KMS-11 (cell line): ENCODE results near the gene EFCAB10.
A peak's percentile ranks its signal among the peaks of the same experiment; 100 is the strongest.

Experiments
- H2AFZ ChIP-seq: fragments of 200-600 bp; sonication (generic); 2 replicates; pipeline ENCODE4 v1.6.1; 2016; ENCODE audit warnings: antibody characterized with exemption, mixed run types, low read depth
- H3K27ac ChIP-seq: fragments of 200-600 bp; sonication (generic); 2 replicates; pipeline ENCODE4 v1.6.1; 2016; ENCODE audit warnings: mild to moderate bottlenecking, mixed run types
- H3K27me3 ChIP-seq: fragments of 200-600 bp; sonication (generic); 2 replicates; pipeline ENCODE4 v1.6.1; 2017; ENCODE audit warnings: mild to moderate bottlenecking, low read depth, mixed run types, moderate library complexity; ENCODE audit not compliant: insufficient read depth
- H3K36me3 ChIP-seq: fragments of 200-600 bp; sonication (generic); 2 replicates; pipeline ENCODE4 v1.6.1; 2017; ENCODE audit warnings: mild to moderate bottlenecking, mixed run types; ENCODE audit not compliant: insufficient read depth
- H3K4me1 ChIP-seq: fragments of 200-600 bp; sonication (generic); 2 replicates; pipeline ENCODE4 v1.6.1; 2016; ENCODE audit warnings: mild to moderate bottlenecking, low read depth, mixed run types; ENCODE audit not compliant: poor library complexity, severe bottlenecking
- H3K4me2 ChIP-seq: fragments of 200-600 bp; sonication (generic); 2 replicates; pipeline ENCODE4 v1.7.0; 2016; ENCODE audit warnings: mild to moderate bottlenecking, mixed run types
- H3K4me3 ChIP-seq: fragments of 200-600 bp; sonication (generic); IDR thresholded peaks from 2 replicates; pipeline ENCODE4 v1.6.1; 2017; ENCODE audit warnings: low read depth, low read length, mixed read lengths; ENCODE audit not compliant: insufficient read depth
- H3K79me2 ChIP-seq: fragments of 200-600 bp; sonication (generic); 2 replicates; pipeline ENCODE4 v1.6.1; 2016; ENCODE audit warnings: low read depth, mixed run types; ENCODE audit not compliant: insufficient read depth
- H3K9ac ChIP-seq: fragments of 200-600 bp; sonication (generic); 2 replicates; pipeline ENCODE4 v1.6.1; 2016; ENCODE audit warnings: mild to moderate bottlenecking, mixed run types
- H4K20me1 ChIP-seq: fragments of 200-600 bp; sonication (generic); 2 replicates; pipeline ENCODE4 v1.6.1; 2016; ENCODE audit warnings: mild to moderate bottlenecking, mixed run types; ENCODE audit not compliant: insufficient read depth
- TF ChIP-seq, protein P1 (sequence below): fragments of 200-600 bp; sonication (generic); conservative IDR thresholded peaks from 2 replicates; pipeline ENCODE4 v1.6.1; 2017; ENCODE audit warnings: low read depth, mild to moderate bottlenecking, antibody characterized with exemption, low read length, moderate library complexity, mixed read lengths

Gene EFCAB10

DNA sequence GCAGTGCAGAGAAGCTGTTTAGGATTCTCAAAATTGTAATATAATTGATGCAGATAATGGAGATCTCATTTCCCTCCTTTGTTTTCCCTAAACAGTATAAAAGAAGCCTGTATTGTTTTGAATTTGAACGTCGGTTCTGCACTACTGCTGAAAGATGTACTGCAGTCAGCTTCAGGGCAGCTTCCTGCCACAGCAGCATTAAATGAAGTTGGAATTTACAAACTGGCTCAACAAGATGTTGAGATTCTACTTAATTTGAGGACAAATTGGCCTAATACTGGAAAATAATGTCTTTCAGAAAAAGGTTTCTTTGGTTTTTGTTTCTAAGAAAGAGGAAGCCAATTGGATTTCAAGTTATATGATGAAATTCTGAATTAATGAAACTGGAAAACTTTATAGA lies 14.3 kb downstream of the EFCAB10 start:
- no peak overlapping the region for H3K4me2 ChIP-seq
- H3K79me2 ChIP-seq, result no peaks in the 10 kb centered on the region
- no peaks in the 10 kb centered on the region for H3K36me3 ChIP-seq
- peaks cover 33% of the 10 kb centered on the region for H3K4me1 ChIP-seq
- H3K9ac ChIP-seq, result no peak overlapping the region
- H3K27ac ChIP-seq, result no peak overlapping the region
- H3K27me3 ChIP-seq, result no peaks in the 10 kb centered on the region
- H2AFZ ChIP-seq, result no peak overlapping the region
- no peaks in the 10 kb centered on the region for H4K20me1 ChIP-seq
- no peak overlapping the region for H3K4me3 ChIP-seq
- TF ChIP-seq, protein P1, sequence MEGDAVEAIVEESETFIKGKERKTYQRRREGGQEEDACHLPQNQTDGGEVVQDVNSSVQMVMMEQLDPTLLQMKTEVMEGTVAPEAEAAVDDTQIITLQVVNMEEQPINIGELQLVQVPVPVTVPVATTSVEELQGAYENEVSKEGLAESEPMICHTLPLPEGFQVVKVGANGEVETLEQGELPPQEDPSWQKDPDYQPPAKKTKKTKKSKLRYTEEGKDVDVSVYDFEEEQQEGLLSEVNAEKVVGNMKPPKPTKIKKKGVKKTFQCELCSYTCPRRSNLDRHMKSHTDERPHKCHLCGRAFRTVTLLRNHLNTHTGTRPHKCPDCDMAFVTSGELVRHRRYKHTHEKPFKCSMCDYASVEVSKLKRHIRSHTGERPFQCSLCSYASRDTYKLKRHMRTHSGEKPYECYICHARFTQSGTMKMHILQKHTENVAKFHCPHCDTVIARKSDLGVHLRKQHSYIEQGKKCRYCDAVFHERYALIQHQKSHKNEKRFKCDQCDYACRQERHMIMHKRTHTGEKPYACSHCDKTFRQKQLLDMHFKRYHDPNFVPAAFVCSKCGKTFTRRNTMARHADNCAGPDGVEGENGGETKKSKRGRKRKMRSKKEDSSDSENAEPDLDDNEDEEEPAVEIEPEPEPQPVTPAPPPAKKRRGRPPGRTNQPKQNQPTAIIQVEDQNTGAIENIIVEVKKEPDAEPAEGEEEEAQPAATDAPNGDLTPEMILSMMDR, result no peak

DNA sequence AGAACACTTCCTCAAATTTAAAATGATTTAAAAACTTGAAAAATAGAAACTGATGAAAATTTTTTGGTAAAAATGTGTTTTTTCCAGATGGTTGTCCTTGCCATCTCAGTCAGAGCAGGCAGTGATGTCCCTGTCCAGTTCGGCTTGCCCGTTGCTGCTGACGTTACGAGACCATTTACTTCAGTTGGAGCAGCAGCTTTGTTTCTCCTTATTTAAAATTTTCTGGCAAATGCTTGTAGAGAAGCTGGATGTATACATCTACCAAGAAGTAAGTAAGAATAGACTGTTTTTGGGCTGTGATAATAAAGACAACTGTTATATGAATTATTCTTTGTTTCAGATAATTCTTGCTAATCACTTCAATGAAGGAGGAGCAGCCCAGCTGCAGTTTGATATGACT lies 16.1 kb downstream of the EFCAB10 start:
- Histone ChIP-seq H4K20me1 (no peaks in the 10 kb centered on the region), H3K27ac (no peak overlapping the region), H2AFZ (no peak overlapping the region), H3K79me2 (no peaks in the 10 kb centered on the region), H3K36me3 (no peaks in the 10 kb centered on the region), H3K4me3 (no peak overlapping the region), H3K9ac (no peak overlapping the region), H3K27me3 (no peaks in the 10 kb centered on the region), H3K4me1 (peaks cover 33% of the 10 kb centered on the region), H3K4me2 (peak overlapping the region; percentile 18; the same call in 1 of the 2 replicates)
- TF ChIP-seq, protein P1, result no peak

DNA sequence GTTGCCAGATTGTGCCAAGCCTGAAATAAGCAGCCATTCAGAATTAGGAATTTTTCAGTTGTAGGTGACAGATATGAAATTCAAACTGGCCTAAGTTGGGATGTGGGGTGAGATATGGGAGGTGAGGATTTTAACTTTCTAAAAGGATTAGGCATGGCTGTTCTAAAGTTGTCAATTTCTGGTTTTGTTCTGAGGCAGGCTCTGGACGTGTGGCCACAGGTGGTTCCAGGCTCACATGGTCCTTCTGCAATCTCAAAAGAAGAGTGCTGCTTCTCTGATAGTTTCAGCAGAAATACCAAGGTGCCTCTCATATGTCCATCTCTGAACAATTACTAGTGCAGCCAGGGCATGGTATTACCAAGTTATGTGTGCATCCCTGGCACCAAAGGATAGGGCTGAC lies 21.4 kb downstream of the EFCAB10 start:
- H3K36me3 ChIP-seq, result no peaks in the 10 kb centered on the region; the same call in none of the 2 replicates
- no peak overlapping the region for H3K4me3 ChIP-seq
- H2AFZ ChIP-seq, result no peak overlapping the region
- H3K27me3 ChIP-seq, result no peaks in the 10 kb centered on the region
- H3K9ac ChIP-seq, result no peak overlapping the region
- H3K4me1 ChIP-seq, result peaks cover 17% of the 10 kb centered on the region
- no peak overlapping the region for H3K4me2 ChIP-seq
- H4K20me1 ChIP-seq, result no peaks in the 10 kb centered on the region
- TF ChIP-seq, protein P1, result no peak
- no peaks in the 10 kb centered on the region for H3K79me2 ChIP-seq
- no peak overlapping the region for H3K27ac ChIP-seq

DNA sequence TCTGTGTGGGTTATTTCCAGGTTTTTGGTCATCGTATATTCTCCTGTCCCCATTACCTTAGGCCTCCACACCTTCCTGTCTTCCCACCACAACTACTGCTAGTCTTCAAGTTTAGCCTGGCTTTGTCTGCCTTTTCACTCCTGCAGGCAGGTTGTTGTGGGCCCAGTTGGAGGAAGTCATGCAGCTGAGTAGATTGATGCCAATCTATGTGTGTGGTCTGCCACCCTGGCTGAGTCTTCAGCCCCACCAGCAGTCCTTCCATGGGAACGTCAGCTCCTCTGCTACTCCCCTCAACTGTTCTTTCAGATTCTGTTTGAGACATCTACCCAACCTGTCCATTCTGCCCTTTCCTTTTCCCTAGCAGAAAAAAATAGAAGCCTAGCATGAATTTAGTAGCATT lies 43.0 kb downstream of the EFCAB10 start:
- Histone ChIP-seq H2AFZ (no peak overlapping the region), H3K79me2 (peaks cover 9% of the 10 kb centered on the region; the same call in 1 of the 2 replicates), H3K27me3 (no peaks in the 10 kb centered on the region), H3K9ac (no peak overlapping the region), H3K27ac (no peak overlapping the region), H4K20me1 (no peaks in the 10 kb centered on the region), H3K4me3 (no peak overlapping the region), H3K36me3 (peaks cover 12% of the 10 kb centered on the region; the same call in 1 of the 2 replicates), H3K4me1 (peaks cover 7% of the 10 kb centered on the region), H3K4me2 (no peak overlapping the region)
- TF ChIP-seq, protein P1, result no peak
